Measurements from ENCODE around the gene SDSL.

Gene SDSL

GRCh38 chr12:113397497-113398197 lies 24.5 kb upstream of the SDSL start:
- Histone ChIP-seq H3K4me3 (ENCODE audit: low read depth in 1 of 2, low read length in 2 of 2) (no peak overlapping the region), H3K36me3 (ENCODE audit: insufficient read depth, low read length) (no peaks in the 10 kb centered on the region), H3K27me3 (ENCODE audit: control insufficient read depth in 1 of 2, insufficient read depth in 2 of 2, low read length in 2 of 2) (peaks cover 0 to 10% of the 10 kb centered on the region in 2 donors), H3K9ac (ENCODE audit: low read length) (no peak overlapping the region), H3K9me3 (ENCODE audit: low read length) (no peaks in the 10 kb centered on the region), H3K27ac (ENCODE audit: low read depth, low read length) (no peak overlapping the region), H3K4me1 (ENCODE audit: insufficient read depth, low read length) (no peaks in the 10 kb centered on the region)

- Histone ChIP-seq H3K4me1 (ENCODE audit: insufficient read depth, low read length) (no peaks in the 10 kb centered on the region), H3K9ac (ENCODE audit: low read length) (no peak overlapping the region), H3K9me3 (ENCODE audit: low read length) (no peaks in the 10 kb centered on the region), H3K36me3 (ENCODE audit: insufficient read depth, low read length) (no peaks in the 10 kb centered on the region), H3K27me3 (ENCODE audit: control insufficient read depth in 1 of 2, insufficient read depth in 2 of 2, low read length in 2 of 2) (peaks cover 0 to 10% of the 10 kb centered on the region in 2 donors), H3K4me3 (ENCODE audit: low read depth in 1 of 2, low read length in 2 of 2) (no peak overlapping the region), H3K27ac (ENCODE audit: low read depth, low read length) (no peak overlapping the region)
These were observed 23.6 kb upstream of the SDSL start for GRCh38 chr12:113398346-113399290.

- Histone ChIP-seq H3K27ac (ENCODE audit: low read depth, low read length) (no peak overlapping the region), H3K36me3 (ENCODE audit: insufficient read depth, low read length) (no peaks in the 10 kb centered on the region), H3K9ac (ENCODE audit: low read length) (no peak overlapping the region), H3K9me3 (ENCODE audit: low read length) (no peaks in the 10 kb centered on the region), H3K27me3 (ENCODE audit: control insufficient read depth in 1 of 2, insufficient read depth in 2 of 2, low read length in 2 of 2) (peaks cover 0 to 10% of the 10 kb centered on the region in 2 donors), H3K4me1 (ENCODE audit: insufficient read depth, low read length) (no peaks in the 10 kb centered on the region), H3K4me3 (ENCODE audit: low read depth in 1 of 2, low read length in 2 of 2) (no peak overlapping the region)
These were observed 22.7 kb upstream of the SDSL start for GRCh38 chr12:113399490-113399889.

GRCh38 chr12:113400362-113400761 lies 21.8 kb upstream of the SDSL start:
- Histone ChIP-seq H3K36me3 (ENCODE audit: insufficient read depth, low read length) (no peaks in the 10 kb centered on the region), H3K27ac (ENCODE audit: low read depth, low read length) (no peak overlapping the region), H3K4me1 (ENCODE audit: insufficient read depth, low read length) (no peaks in the 10 kb centered on the region), H3K27me3 (ENCODE audit: control insufficient read depth in 1 of 2, insufficient read depth in 2 of 2, low read length in 2 of 2) (peaks cover 0 to 14% of the 10 kb centered on the region in 2 donors), H3K9ac (ENCODE audit: low read length) (no peak overlapping the region), H3K9me3 (ENCODE audit: low read length) (no peaks in the 10 kb centered on the region), H3K4me3 (ENCODE audit: low read depth in 1 of 2, low read length in 2 of 2) (no peak overlapping the region)

GRCh38 chr12:113401066-113402000 lies 20.8 kb upstream of the SDSL start:
- Histone ChIP-seq H3K4me1 (ENCODE audit: insufficient read depth, low read length) (no peaks in the 10 kb centered on the region), H3K36me3 (ENCODE audit: insufficient read depth, low read length) (no peaks in the 10 kb centered on the region), H3K9ac (ENCODE audit: low read length) (no peak overlapping the region), H3K4me3 (ENCODE audit: low read depth in 1 of 2, low read length in 2 of 2) (no peak overlapping the region), H3K27ac (ENCODE audit: low read depth, low read length) (no peak overlapping the region), H3K9me3 (ENCODE audit: low read length) (no peaks in the 10 kb centered on the region), H3K27me3 (ENCODE audit: control insufficient read depth in 1 of 2, insufficient read depth in 2 of 2, low read length in 2 of 2) (peaks cover 0 to 14% of the 10 kb centered on the region in 2 donors)

- Histone ChIP-seq H3K4me1 (ENCODE audit: insufficient read depth, low read length) (no peaks in the 10 kb centered on the region), H3K27me3 (ENCODE audit: control insufficient read depth in 1 of 2, insufficient read depth in 2 of 2, low read length in 2 of 2) (peaks cover 0 to 14% of the 10 kb centered on the region in 2 donors), H3K9me3 (ENCODE audit: low read length) (no peaks in the 10 kb centered on the region), H3K4me3 (ENCODE audit: low read depth in 1 of 2, low read length in 2 of 2) (no peak overlapping the region), H3K36me3 (ENCODE audit: insufficient read depth, low read length) (no peaks in the 10 kb centered on the region), H3K9ac (ENCODE audit: low read length) (no peak overlapping the region), H3K27ac (ENCODE audit: low read depth, low read length) (no peak overlapping the region)
These were observed 19.5 kb upstream of the SDSL start for GRCh38 chr12:113402586-113403260.

GRCh38 chr12:113403435-113404415 lies 18.5 kb upstream of the SDSL start, which contains the start of gene SDS:
Gene SDS, minus strand, starts transcription at chr12:113403887. Its CDS starts 4,179 bp downstream, at chr12:113399708.
- Histone ChIP-seq H3K9me3 (ENCODE audit: low read length) (no peaks in the 10 kb centered on the region), H3K4me1 (ENCODE audit: insufficient read depth, low read length) (no peaks in the 10 kb centered on the region), H3K27me3 (ENCODE audit: control insufficient read depth in 1 of 2, insufficient read depth in 2 of 2, low read length in 2 of 2) (peaks cover 0 to 14% of the 10 kb centered on the region in 2 donors), H3K9ac (ENCODE audit: low read length) (no peak within 1 kb of the TSS), H3K27ac (ENCODE audit: low read depth, low read length) (no peak within 1 kb of the TSS), H3K36me3 (ENCODE audit: insufficient read depth, low read length) (no peaks in the 10 kb centered on the region), H3K4me3 (ENCODE audit: low read depth in 1 of 2, low read length in 2 of 2) (no peak within 1 kb of the TSS)

GRCh38 chr12:113405694-113406093 lies 16.5 kb upstream of the SDSL start:
- Histone ChIP-seq H3K9me3 (ENCODE audit: low read length) (no peaks in the 10 kb centered on the region), H3K27ac (ENCODE audit: low read depth, low read length) (no peak overlapping the region), H3K4me1 (ENCODE audit: insufficient read depth, low read length) (no peaks in the 10 kb centered on the region), H3K27me3 (ENCODE audit: control insufficient read depth in 1 of 2, insufficient read depth in 2 of 2, low read length in 2 of 2) (peaks cover 0 to 9% of the 10 kb centered on the region in 2 donors), H3K36me3 (ENCODE audit: insufficient read depth, low read length) (no peaks in the 10 kb centered on the region), H3K4me3 (ENCODE audit: low read depth in 1 of 2, low read length in 2 of 2) (no peak overlapping the region), H3K9ac (ENCODE audit: low read length) (no peak overlapping the region)

- H3K4me1 ChIP-seq (ENCODE audit: insufficient read depth, low read length), result no peaks in the 10 kb centered on the region
- no peak overlapping the region for H3K4me3 ChIP-seq (ENCODE audit: low read depth in 1 of 2, low read length in 2 of 2)
- no peak overlapping the region for H3K27ac ChIP-seq (ENCODE audit: low read depth, low read length)
- H3K27me3 ChIP-seq (ENCODE audit: control insufficient read depth in 1 of 2, insufficient read depth in 2 of 2, low read length in 2 of 2), result peaks cover 0 to 3% of the 10 kb centered on the region in 2 donors
- H3K9me3 ChIP-seq (ENCODE audit: low read length), result no peaks in the 10 kb centered on the region
- no peak overlapping the region for H3K9ac ChIP-seq (ENCODE audit: low read length)
- no peaks in the 10 kb centered on the region for H3K36me3 ChIP-seq (ENCODE audit: insufficient read depth, low read length)
These were observed 14.1 kb upstream of the SDSL start for GRCh38 chr12:113407931-113408600.
